ENCODE data around the gene TLNRD1. TPM values are rescaled to one million over a fixed set of nuclear protein-coding genes. Genes with fewer than 3 reads are reported as not detected.

Gene TLNRD1
- total RNA-seq, 1 experiment from 2014 or later, result 14.9 TPM

DNA sequence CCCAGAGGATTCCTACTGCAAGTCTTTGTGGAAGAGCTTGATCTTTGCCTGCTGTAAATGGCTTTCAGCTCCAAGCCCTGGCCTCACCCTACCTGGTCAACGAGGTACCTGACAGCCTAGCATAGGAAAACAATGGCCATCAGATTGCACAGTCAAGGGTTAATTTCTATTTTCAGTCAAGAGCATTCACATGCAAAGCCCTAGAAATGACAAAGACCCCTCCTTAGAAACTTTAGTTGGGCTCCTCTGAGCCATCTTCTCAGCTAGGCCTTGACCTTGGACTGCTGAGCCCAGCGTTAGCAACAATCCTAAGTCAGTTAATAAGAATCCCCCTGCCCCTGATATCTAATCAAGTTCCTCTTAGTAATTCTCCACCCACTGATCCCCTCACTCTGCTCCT lies 29.6 kb upstream of the TLNRD1 start:
- no peak for DNase-seq
- TF ChIP-seq, protein P1, sequence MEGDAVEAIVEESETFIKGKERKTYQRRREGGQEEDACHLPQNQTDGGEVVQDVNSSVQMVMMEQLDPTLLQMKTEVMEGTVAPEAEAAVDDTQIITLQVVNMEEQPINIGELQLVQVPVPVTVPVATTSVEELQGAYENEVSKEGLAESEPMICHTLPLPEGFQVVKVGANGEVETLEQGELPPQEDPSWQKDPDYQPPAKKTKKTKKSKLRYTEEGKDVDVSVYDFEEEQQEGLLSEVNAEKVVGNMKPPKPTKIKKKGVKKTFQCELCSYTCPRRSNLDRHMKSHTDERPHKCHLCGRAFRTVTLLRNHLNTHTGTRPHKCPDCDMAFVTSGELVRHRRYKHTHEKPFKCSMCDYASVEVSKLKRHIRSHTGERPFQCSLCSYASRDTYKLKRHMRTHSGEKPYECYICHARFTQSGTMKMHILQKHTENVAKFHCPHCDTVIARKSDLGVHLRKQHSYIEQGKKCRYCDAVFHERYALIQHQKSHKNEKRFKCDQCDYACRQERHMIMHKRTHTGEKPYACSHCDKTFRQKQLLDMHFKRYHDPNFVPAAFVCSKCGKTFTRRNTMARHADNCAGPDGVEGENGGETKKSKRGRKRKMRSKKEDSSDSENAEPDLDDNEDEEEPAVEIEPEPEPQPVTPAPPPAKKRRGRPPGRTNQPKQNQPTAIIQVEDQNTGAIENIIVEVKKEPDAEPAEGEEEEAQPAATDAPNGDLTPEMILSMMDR (conservative IDR thresholded peaks at IDR 0.05), result no peak
- no peak for TF ChIP-seq EZH2 (IDR thresholded peaks at IDR 0.05; ENCODE audit: low read depth)
- no TSS peak for BruUV-seq (replicated peaks)
- peak overlapping the region; percentile 69 for H3K4me2 ChIP-seq
- ChIA-PET POLR2A (ENCODE audit: unreplicated experiment) (no interaction called here), CTCF (interaction anchor here (2.0 kb wide), 1 partner anchor 191 kb away, joined by 9 read pairs; the partner anchor contains the start of gene CEMIP)
- H3K4me3 ChIP-seq, result no peak overlapping the region
- H3F3A ChIP-seq (ENCODE audit: insufficient read depth, low read depth), result peaks cover 13% of the 10 kb centered on the region; the same call in 1 of the 2 replicates
- H3K4me1 ChIP-seq (replicated peaks; ENCODE audit: insufficient read depth), result peaks cover 32% of the 10 kb centered on the region
- no peaks in the 10 kb centered on the region for H3K36me3 ChIP-seq (ENCODE audit: low read depth)
- no peaks in the 10 kb centered on the region for H3K9me3 ChIP-seq (ENCODE audit: insufficient read depth, low read depth)
- 0 out of 2 replicates have a peak overlapping the region, but pooled peaks have one; percentile 6 for H3K27ac ChIP-seq
- H3K79me2 ChIP-seq (ENCODE audit: low read depth), result no peaks in the 10 kb centered on the region
- H3K27me3 ChIP-seq (ENCODE audit: insufficient read depth, low read depth), result no peaks in the 10 kb centered on the region
- intact Hi-C loops (cut with micrococcal nuclease; ENCODE audit: unreplicated experiment), result loop anchor here (2.0 to 5.0 kb wide), 2 partner anchors 114 to 296 kb away; no protein-coding TSS in a partner anchor
- no peaks in the 10 kb centered on the region for H4K20me1 ChIP-seq (ENCODE audit: insufficient read depth)
- H3K9me2 ChIP-seq (ENCODE audit: insufficient read depth), result no peaks in the 10 kb centered on the region
- no peak overlapping the region for H2AFZ ChIP-seq

DNA sequence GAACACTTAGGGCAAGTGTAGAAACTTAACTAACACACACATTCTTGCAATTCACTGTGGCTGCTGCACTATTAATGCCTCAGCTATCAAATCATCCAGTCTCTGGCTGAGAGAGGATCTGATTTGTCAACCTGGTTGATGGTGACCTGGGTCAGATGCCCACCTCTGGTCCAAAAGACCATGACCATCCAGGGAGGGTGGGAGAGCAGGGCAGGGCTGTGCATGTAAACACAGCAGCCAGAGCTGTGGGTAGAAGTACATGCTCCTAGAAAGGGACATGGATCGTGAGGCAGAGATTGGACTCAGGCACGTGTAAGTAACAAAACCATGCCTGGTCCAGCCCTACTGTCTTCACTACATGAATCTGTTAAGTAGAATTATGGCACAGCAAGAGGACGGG lies 28.4 kb upstream of the TLNRD1 start:
- no peak for DNase-seq
- no peak overlapping the region for H2AFZ ChIP-seq
- peaks cover 28% of the 10 kb centered on the region for H3K4me1 ChIP-seq (replicated peaks; ENCODE audit: insufficient read depth)
- H3F3A ChIP-seq (ENCODE audit: insufficient read depth, low read depth), result peaks cover 13% of the 10 kb centered on the region; the same call in 1 of the 2 replicates
- H3K27ac ChIP-seq, result no peak overlapping the region
- intact Hi-C loops (cut with micrococcal nuclease; ENCODE audit: unreplicated experiment), result loop anchor here (5.0 kb wide), 1 partner anchor 115 kb away; no protein-coding TSS in a partner anchor
- H3K4me2 ChIP-seq, result no peak overlapping the region
- H3K9me2 ChIP-seq (ENCODE audit: insufficient read depth), result no peaks in the 10 kb centered on the region
- no peak overlapping the region for H3K4me3 ChIP-seq
- H3K79me2 ChIP-seq (ENCODE audit: low read depth), result no peaks in the 10 kb centered on the region
- H3K27me3 ChIP-seq (ENCODE audit: insufficient read depth, low read depth), result no peaks in the 10 kb centered on the region
- POLR2A ChIA-PET (ENCODE audit: unreplicated experiment), result no interaction called here
- no TSS peak for BruUV-seq (replicated peaks)
- H4K20me1 ChIP-seq (ENCODE audit: insufficient read depth), result no peaks in the 10 kb centered on the region
- no peaks in the 10 kb centered on the region for H3K9me3 ChIP-seq (ENCODE audit: insufficient read depth, low read depth)
- CTCF ChIA-PET, result no interaction called here
- no peaks in the 10 kb centered on the region for H3K36me3 ChIP-seq (ENCODE audit: low read depth)
- TF ChIP-seq, protein P1 (conservative IDR thresholded peaks at IDR 0.05), result no peak
- TF ChIP-seq EZH2 (IDR thresholded peaks at IDR 0.05; ENCODE audit: low read depth), result no peak

DNA sequence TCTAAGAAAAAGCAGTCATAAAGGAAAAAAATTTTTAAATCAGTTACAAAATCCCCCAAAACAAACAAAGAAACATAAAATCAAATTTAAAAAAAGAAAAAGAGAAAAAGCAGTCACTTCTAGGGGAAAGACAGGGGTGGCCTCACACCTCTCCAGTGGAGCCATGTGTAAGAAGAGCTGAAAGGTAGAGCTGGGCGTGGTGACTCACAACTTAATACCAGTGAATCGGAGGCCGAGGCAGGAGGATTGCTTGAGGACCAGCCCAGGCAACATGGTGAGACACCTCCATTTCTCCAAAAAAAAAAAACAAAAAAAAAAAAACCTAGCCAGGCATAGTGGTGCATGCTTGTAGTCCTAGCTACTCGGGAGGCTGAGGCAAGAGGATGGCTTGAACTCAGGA lies 25.8 kb upstream of the TLNRD1 start:
- H2AFZ ChIP-seq, result no peak overlapping the region
- H3K9me2 ChIP-seq (ENCODE audit: insufficient read depth), result no peaks in the 10 kb centered on the region
- POLR2A ChIA-PET (ENCODE audit: unreplicated experiment), result interaction anchor here (0.6 to 1.0 kb wide), 3 partner anchors 13 to 1251 kb away, joined by 3 to 20 read pairs (median 19); no protein-coding TSS in a partner anchor
- H3K4me1 ChIP-seq (replicated peaks; ENCODE audit: insufficient read depth), result peaks cover 30% of the 10 kb centered on the region
- no peak overlapping the region for H3K4me2 ChIP-seq
- intact Hi-C loops (cut with micrococcal nuclease; ENCODE audit: unreplicated experiment), result loop anchor here (5.0 kb wide), 1 partner anchor 118 kb away; no protein-coding TSS in a partner anchor
- H3K9me3 ChIP-seq (ENCODE audit: insufficient read depth, low read depth), result no peaks in the 10 kb centered on the region
- H3K27ac ChIP-seq, result no peak overlapping the region
- peaks cover 22% of the 10 kb centered on the region; the same call in 1 of the 2 replicates for H3F3A ChIP-seq (ENCODE audit: insufficient read depth, low read depth)
- CTCF ChIA-PET, result interaction anchor here (0.6 to 0.7 kb wide), 3 partner anchors 8 to 538 kb away, joined by 3 to 6 read pairs (median 3); no protein-coding TSS in a partner anchor
- no peak for TF ChIP-seq EZH2 (IDR thresholded peaks at IDR 0.05; ENCODE audit: low read depth)
- TF ChIP-seq, protein P1 (conservative IDR thresholded peaks at IDR 0.05), result no peak
- no peaks in the 10 kb centered on the region for H4K20me1 ChIP-seq (ENCODE audit: insufficient read depth)
- no peaks in the 10 kb centered on the region for H3K27me3 ChIP-seq (ENCODE audit: insufficient read depth, low read depth)
- peaks cover 8% of the 10 kb centered on the region for H3K79me2 ChIP-seq (ENCODE audit: low read depth)
- H3K4me3 ChIP-seq, result no peak overlapping the region
- BruUV-seq (replicated peaks), result no TSS peak
- H3K36me3 ChIP-seq (ENCODE audit: low read depth), result peaks cover 17% of the 10 kb centered on the region
- DNase-seq, result no peak

All from PC-9 (cell line).